ENCODE results near the gene HSPBAP1.

The HSPBAP1 gene

DNA sequence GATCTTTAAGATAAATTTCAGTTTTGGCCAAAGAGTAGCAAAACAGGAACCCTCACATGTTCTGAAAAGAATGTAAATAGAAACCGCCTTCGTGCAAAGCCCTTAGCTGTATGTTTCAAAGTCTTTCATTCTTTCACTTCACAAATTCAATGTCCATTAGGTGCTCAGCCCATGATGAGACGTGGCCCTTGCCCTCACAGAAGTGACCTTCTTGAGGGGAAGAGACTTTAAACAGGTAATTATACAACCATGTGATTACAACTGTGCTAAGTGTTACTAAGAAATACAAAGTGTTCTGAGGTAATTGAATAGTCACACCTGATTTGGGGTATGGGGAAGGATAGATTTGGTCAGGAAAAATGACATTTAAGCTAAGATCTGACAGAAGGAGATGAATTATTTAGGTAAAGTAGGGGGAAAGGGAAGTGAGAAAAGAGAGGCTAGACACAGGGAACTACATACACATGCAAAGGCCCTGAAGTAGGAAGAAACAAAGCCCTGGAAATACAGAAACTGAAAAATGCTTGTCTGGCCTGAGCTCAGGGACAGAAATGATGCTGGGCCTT is 19.6 kb downstream of the HSPBAP1 start:
- TF ChIP-seq CTCF (IDR thresholded peaks at IDR 0.05; ENCODE audit: low read length, missing control alignments): no peak
- DNase-seq (ENCODE audit: low read depth): no peak
- no peak overlapping the region for H3K4me3 ChIP-seq (replicated peaks; ENCODE audit: low read depth, low read length)

DNA sequence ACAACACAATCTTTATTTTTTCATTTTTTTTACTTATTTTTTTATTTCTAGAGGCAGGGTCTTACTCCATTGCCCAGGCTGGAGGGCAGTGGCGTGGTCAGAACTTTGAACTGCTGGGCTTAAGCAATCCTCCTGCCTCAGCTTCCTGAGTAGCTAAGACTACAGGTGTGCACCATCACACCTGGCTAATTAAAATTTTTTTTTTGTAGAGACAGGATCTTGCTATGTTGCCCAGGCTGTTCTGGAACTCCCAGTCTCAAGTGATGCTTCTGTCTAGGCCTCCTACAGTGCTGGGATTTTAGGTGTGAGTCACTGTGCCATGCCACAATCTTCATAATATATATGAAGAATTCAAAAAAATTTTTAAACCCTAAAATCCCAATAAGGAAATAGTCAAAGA is 20.8 kb downstream of the HSPBAP1 start:
- DNase-seq (ENCODE audit: low read depth): no peak
- TF ChIP-seq CTCF (IDR thresholded peaks at IDR 0.05; ENCODE audit: low read length, missing control alignments): no peak
- no peak overlapping the region for H3K4me3 ChIP-seq (replicated peaks; ENCODE audit: low read depth, low read length)

DNA sequence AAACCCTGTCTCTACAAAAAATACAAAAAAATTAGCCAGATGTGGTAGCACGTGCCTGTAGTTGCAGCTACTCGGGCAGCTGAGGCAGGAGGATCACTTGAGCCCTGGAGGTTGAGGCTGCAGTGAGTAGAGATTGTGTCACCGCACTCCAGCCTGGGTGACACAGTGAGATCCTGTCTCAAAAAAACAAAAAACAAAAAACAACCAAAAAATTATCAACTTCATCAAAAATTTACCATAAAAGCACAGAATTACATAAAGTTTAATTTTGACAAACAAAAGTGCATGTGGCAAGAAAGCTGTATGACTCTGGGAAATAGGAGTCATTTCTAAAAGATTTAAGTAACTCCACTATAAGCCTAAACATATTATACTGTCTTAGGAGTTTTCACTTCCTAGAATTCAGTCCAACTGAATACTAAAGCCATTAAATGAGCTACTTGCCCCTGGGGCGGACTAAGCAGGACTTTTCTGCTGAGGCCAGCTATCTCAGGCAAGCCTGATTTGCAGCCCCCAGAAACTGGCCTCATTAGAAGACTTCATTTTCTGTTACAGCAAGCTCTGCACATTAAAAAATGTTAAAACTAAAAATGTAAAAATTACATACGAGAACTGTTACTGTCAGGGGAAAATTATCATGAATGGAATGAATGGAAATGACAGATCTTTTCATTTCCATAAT is 23.0 kb downstream of the HSPBAP1 start:
- no peak for TF ChIP-seq CTCF (IDR thresholded peaks at IDR 0.05; ENCODE audit: low read length, missing control alignments)
- DNase-seq (ENCODE audit: low read depth): no peak
- H3K4me3 ChIP-seq (replicated peaks; ENCODE audit: low read depth, low read length): no peak overlapping the region

- DNase-seq (ENCODE audit: low read depth): peak; percentile 17
- TF ChIP-seq CTCF (IDR thresholded peaks at IDR 0.05; ENCODE audit: low read length, missing control alignments): no peak
- H3K4me3 ChIP-seq (replicated peaks; ENCODE audit: low read depth, low read length): no peak overlapping the region
Observed at GRCh38 chr3:122767540-122768372, 25.9 kb downstream of the HSPBAP1 start.

DNA sequence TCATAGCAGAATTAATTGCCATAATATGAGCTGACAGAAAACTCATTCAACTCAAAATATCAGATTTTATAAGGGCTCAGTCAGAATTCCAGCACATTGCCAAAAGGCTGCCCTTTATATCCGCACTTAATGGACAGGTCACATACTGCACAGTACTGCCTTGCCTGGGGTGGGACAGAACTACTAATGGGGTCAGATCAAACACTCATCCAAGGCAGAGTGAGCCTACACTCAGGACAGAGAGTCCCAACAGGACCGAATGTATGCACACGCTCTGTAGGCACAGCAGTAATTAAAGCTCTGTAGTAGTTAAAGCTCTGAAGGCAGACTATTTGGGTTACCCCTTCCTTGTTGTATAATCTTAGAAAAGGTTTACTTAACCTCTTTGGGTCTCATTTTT is 27.2 kb downstream of the HSPBAP1 start:
- no peak for DNase-seq (ENCODE audit: low read depth)
- no peak overlapping the region for H3K4me3 ChIP-seq (replicated peaks; ENCODE audit: low read depth, low read length)
- TF ChIP-seq CTCF (IDR thresholded peaks at IDR 0.05; ENCODE audit: low read length, missing control alignments): no peak

DNA sequence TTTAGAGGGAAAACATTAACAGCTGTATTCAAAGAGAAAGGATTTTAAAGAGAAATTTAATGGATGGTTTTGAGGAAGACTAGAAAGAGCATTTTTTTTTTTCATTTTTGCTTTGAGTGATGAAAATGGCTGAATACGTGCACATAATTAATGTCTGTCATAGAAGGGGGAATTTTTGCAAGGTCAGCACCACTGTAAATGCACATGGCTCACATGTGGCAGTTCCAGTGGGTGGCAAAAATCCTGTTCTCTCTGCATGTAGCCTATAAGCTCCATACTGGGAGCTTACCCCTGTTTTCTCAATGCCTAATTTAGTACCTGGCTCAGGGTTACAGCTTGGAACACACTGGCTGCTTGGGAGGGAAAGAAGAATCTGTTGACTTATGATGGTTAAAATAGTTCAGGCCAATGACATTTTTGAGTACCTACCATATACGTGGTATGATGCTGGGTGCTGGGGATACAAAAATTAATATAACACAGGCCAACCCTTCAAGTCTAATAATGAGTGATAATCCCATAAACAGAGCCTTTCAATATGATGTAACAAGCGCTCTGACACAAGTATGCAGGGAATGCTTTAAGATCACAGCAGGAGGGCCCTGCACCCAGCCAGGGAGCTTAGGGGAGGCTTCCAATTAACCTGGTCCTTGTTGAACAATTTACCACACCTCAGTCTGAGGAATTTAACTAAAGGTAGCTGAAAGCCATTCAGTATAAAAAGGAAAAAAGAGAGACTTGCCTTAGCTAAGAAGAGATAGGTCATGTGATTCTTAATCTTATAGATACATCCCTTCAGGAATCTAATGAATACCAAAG is 33.0 kb downstream of the HSPBAP1 start:
- no peak for TF ChIP-seq CTCF (IDR thresholded peaks at IDR 0.05; ENCODE audit: low read length, missing control alignments)

More for the DNA sequence above, 33.0 kb downstream of the HSPBAP1 start:
- DNase-seq (ENCODE audit: low read depth): peak; percentile 7
- no peak overlapping the region for H3K4me3 ChIP-seq (replicated peaks; ENCODE audit: low read depth, low read length)

All from fibroblast of pulmonary artery (primary cell).